AG09309 (cell line): ENCODE data around the gene FKBP10.

ENCODE experiments used
- DNase-seq: peaks from one replicate; pipeline ENCODE4 v3.0.0-alpha.2; 2010; ENCODE audit warnings: low read depth
- H3K4me3 ChIP-seq: 2 replicates; pipeline ENCODE4 v1.5.1; 2011; ENCODE audit warnings: mild to moderate bottlenecking, low read depth, low read length, moderate library complexity; ENCODE audit not compliant: control insufficient read depth
- TF ChIP-seq, protein P1 (sequence below): IDR thresholded peaks from 2 replicates; pipeline ENCODE4 v1.5.1; 2011; ENCODE audit warnings: mild to moderate bottlenecking, low read depth, low read length, inconsistent platforms; ENCODE audit not compliant: insufficient read depth, control insufficient read depth; ENCODE audit errors: missing control alignments

Gene FKBP10

DNA sequence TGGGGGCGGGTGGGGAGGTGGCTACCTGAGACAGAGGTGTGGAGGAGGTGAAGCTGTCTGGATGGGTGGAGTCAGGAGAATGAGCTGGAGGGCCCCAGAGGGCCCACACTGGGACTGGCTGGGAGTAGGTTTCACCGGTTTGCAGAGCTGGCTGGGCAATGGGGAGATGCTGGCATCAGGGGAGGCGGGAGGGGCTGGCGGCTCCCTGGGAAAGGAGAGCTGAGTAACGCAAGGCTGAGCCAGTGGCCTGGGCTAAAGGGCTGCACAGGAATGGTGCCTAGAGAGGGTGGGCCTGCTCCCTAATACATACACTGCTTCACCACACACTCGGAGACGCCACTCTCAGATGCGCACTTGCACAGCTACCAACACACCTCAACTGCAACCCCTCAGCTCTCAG, 13.4 kb upstream of the FKBP10 start:
- H3K4me3 ChIP-seq, result no peak overlapping the region
- TF ChIP-seq, protein P1, sequence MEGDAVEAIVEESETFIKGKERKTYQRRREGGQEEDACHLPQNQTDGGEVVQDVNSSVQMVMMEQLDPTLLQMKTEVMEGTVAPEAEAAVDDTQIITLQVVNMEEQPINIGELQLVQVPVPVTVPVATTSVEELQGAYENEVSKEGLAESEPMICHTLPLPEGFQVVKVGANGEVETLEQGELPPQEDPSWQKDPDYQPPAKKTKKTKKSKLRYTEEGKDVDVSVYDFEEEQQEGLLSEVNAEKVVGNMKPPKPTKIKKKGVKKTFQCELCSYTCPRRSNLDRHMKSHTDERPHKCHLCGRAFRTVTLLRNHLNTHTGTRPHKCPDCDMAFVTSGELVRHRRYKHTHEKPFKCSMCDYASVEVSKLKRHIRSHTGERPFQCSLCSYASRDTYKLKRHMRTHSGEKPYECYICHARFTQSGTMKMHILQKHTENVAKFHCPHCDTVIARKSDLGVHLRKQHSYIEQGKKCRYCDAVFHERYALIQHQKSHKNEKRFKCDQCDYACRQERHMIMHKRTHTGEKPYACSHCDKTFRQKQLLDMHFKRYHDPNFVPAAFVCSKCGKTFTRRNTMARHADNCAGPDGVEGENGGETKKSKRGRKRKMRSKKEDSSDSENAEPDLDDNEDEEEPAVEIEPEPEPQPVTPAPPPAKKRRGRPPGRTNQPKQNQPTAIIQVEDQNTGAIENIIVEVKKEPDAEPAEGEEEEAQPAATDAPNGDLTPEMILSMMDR, result no peak
- no peak for DNase-seq

DNA sequence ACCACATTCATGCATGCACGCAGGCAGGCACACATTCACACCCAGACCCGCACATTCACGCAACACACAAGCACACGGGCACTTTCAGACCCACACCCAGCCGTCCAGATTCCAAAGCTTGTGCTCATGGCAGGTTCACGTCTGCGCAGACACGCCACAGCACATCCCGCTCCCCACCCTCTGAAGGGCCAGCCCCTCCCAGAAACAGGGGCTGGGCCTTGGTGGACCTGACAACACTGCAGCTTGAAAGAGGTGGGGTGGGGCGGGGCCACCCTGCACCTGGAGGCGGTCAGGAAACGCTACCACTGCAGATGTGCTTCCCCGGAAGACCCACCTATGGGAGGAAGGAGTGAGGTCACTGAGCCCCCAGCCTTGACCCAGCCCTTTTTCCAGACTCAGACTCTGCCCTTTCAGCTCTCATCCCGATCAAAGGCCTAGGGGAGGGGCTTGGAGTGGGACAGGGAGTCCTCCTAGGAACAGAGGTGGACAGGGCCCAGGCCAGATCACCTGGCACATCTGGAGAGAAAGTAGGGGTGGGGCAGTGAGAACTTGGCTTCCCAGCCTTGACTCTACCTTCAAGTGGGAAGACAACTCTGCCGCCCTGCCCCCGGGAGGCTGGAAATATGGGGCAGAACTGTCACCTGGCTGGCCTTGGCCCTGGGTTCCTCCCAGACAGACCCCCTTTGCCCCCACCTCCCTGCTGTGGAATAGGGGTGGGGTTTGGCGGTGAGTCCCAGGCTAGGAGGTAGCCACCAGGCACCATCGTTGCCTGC, 12.0 kb upstream of the FKBP10 start:
- H3K4me3 ChIP-seq, result no peak overlapping the region
- DNase-seq, result no peak
- TF ChIP-seq, protein P1, result no peak

DNA sequence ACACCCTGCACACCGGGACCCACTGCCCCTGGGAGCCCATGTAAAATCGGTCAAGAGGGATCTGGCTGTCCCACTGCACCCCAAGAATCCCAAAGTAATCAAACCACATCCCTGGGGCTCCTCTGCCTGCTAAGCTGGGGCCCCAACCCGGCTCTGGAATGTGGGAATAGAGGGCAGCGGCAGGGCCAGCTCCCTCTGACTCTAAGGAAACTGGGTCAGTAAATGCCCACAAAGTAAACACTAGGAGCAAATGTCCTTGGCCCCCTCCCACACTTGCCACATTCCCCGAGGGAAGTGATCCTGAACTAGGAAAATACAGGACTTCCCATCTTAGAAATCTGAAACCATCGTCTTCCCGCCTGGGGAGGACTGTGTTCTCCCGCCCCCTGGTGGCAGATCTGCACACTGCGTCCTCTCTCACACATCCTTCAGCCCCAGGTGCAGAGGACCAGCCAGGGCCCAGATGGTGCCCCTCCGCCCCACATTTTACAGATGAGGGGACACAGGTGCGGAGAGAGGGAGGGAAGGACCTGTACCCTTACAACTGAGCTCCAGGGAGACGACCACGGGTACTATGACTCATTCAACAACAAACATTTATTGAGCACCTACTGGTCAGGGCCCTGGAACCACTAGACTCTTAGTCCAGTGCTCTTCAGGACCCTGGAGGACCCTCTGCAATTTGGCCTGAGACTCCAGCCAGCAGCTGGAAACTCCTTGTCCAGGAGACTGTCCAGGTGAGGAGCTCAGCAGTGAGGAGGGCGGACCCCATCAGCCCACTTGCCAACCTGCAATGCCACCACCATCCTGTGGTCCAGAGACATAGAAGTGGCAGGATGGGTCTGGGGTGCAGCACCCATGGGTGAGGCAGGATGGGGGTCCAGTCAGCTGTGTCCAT, 11.2 kb upstream of the FKBP10 start:
- no peak overlapping the region for H3K4me3 ChIP-seq
- TF ChIP-seq, protein P1, result peak; percentile 96
- no peak for DNase-seq

DNA sequence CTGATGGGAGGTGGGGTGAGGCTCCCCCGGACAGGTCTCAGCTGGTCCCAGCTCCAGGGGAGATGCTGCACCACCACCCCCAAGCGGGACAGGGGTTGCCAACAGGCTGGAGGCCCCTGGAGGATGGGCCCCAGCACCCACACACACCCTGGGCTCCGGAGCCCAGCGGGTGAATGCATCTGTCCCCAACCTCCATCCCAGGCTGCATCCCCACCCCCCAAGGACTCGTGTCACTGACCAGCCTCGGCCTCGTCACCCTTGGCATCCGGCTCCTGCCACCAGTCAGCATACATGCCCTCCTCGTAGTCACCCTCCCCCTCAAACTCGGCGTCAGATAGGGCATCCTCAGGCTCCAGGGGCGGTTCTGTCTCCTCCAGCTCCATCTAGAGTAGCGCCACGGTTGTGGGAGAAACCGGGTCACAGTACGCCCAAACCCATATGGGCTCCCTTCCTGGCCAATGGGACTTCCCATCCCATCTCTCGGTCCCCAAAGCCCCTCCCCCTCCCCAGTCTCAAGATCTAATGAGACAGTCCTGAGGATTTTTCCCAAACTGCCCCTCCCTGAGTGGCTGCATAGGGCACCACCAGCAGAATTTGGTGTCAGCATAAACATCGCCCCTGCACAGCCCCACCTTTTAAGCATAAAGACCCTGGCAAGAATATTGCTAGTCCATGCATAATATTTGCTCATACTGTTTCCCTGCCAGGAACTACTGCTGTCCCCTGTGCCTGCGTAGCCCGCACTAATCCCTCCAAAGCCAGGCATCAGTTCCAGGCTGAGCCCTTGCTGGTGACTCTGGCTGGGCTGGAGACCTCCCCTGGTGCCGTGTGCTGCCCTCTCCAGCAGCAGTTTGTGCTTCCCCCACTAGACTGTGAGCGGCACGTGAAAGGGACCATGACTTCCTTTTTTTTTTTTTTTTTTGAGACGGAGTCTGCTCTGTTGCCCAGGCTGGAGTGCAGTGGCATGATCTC, 9.5 kb upstream of the FKBP10 start:
- H3K4me3 ChIP-seq, result no peak overlapping the region
- DNase-seq, result no peak
- TF ChIP-seq, protein P1, result no peak

DNA sequence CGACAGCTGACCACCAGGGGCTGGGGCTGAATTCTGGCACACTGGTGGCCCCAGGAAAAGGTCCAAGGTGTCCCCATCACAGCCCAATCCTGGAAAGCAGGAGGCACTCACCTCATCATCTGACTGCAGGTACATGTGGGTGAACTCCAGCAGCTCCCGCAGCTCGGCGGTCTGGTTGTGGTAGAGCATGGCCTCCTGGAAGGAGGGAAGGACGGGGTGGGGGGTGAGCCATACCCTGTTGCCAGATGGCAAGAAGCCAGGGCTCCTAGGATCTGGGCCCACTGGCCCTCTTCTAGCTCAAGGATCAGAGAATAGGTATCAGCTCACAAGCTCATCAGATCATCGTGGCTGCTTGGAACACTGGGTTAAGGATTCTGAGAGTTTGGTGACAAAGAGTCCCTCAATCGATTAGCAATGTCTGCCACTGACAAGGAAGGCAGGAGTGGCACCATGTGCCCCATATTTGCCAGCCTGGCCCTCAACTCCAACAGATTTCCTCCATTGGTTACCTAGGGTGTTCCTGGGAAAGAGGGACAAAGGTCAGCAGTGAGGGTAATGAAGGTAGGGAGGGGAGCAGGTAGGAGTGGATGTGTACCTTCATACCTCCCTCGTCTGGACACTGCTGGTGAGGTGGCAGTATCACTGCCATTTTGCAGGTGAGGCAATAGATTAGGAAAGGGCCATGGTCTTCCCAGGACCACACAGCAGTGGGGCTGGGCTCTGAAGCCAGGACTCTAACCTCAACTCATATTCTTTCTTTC, 5.9 kb upstream of the FKBP10 start:
- TF ChIP-seq, protein P1, result no peak
- no peak for DNase-seq
- H3K4me3 ChIP-seq, result no peak overlapping the region
